ENCODE measurements around the gene ZMPSTE24. TPM values are rescaled to one million over a fixed set of nuclear protein-coding genes. Genes with fewer than 3 reads are reported as not detected.
A peak's percentile ranks its signal among the peaks of the same experiment; 100 is the strongest.

Gene ZMPSTE24
- total RNA-seq, 2 experiments from 2014 or later: 20.6 to 21.2 TPM

- POLR2A ChIA-PET: no interaction called here
- Mint-ChIP-seq H3K27me3 (peaks cover 9% of the 10 kb centered on the region), H3K4me1 (peaks cover 18% of the 10 kb centered on the region), H3K36me3 (no peaks in the 10 kb centered on the region), H3K9me3 (no peaks in the 10 kb centered on the region), H3K27ac (no peak overlapping the region), H3K4me3 (no peak overlapping the region)
- DNase-seq: no peak
- ATAC-seq (ENCODE audit: low read depth): no peak
These were observed 53.1 kb downstream of the ZMPSTE24 start for GRCh38 chr1:40310983-40311642.

- peaks cover 18% of the 10 kb centered on the region for H3K4me1 Mint-ChIP-seq
- peak overlapping the region; percentile 70 for H3K27ac Mint-ChIP-seq
- POLR2A ChIA-PET: interaction anchor here (0.6 kb wide), 1 partner anchor 20 kb away, joined by 3 read pairs; no protein-coding TSS in a partner anchor
- peaks cover 11% of the 10 kb centered on the region for H3K27me3 Mint-ChIP-seq
- DNase-seq: no peak
- ATAC-seq (ENCODE audit: low read depth): no peak
- H3K36me3 Mint-ChIP-seq: no peaks in the 10 kb centered on the region
- no peaks in the 10 kb centered on the region for H3K9me3 Mint-ChIP-seq
- H3K4me3 Mint-ChIP-seq: no peak overlapping the region
These were observed 53.7 kb downstream of the ZMPSTE24 start for GRCh38 chr1:40311692-40312091.

- ATAC-seq (ENCODE audit: low read depth) (peak; percentile 36), DNase-seq (peak; percentile 39)
- H3K27me3 Mint-ChIP-seq: peaks cover 16% of the 10 kb centered on the region
- no peaks in the 10 kb centered on the region for H3K9me3 Mint-ChIP-seq
- peak overlapping the region; percentile 70 for H3K27ac Mint-ChIP-seq
- H3K4me3 Mint-ChIP-seq: peak overlapping the region; percentile 33
- no peaks in the 10 kb centered on the region for H3K36me3 Mint-ChIP-seq
- peaks cover 18% of the 10 kb centered on the region for H3K4me1 Mint-ChIP-seq
- POLR2A ChIA-PET: interaction anchor here (0.6 kb wide), 1 partner anchor 21 kb away, joined by 3 read pairs; no protein-coding TSS in a partner anchor
These were observed 54.5 kb downstream of the ZMPSTE24 start for GRCh38 chr1:40312238-40313205.

GRCh38 chr1:40313329-40313957 is 55.4 kb downstream of the ZMPSTE24 start:
- H3K4me1 Mint-ChIP-seq: peaks cover 21% of the 10 kb centered on the region
- DNase-seq: no peak

GRCh38 chr1:40313958-40314720 is 56.1 kb downstream of the ZMPSTE24 start:
- Mint-ChIP-seq H3K36me3 (no peaks in the 10 kb centered on the region), H3K4me1 (peaks cover 28% of the 10 kb centered on the region), H3K27me3 (peaks cover 31% of the 10 kb centered on the region), H3K4me3 (peak overlapping the region; percentile 6), H3K9me3 (no peaks in the 10 kb centered on the region), H3K27ac (no peak overlapping the region)
- no peak for DNase-seq
- no peak for ATAC-seq (ENCODE audit: low read depth)
- POLR2A ChIA-PET: interaction anchor here (0.8 to 1.2 kb wide), 2 partner anchors 14 to 47 kb away, joined by 3 to 4 read pairs; no protein-coding TSS in a partner anchor

More at GRCh38 chr1:40313329-40313957, 55.4 kb downstream of the ZMPSTE24 start:
- Mint-ChIP-seq H3K9me3 (no peaks in the 10 kb centered on the region), H3K27me3 (peaks cover 24% of the 10 kb centered on the region), H3K36me3 (no peaks in the 10 kb centered on the region), H3K4me3 (peak overlapping the region; percentile 33), H3K27ac (peak overlapping the region; percentile 70)
- no peak for ATAC-seq (ENCODE audit: low read depth)
- POLR2A ChIA-PET: no interaction called here

GRCh38 chr1:40314721-40315238 is 56.7 kb downstream of the ZMPSTE24 start:
- Mint-ChIP-seq H3K36me3 (no peaks in the 10 kb centered on the region), H3K27ac (peak overlapping the region; percentile 60), H3K4me3 (peak overlapping the region; percentile 89), H3K27me3 (peaks cover 33% of the 10 kb centered on the region), H3K4me1 (peaks cover 28% of the 10 kb centered on the region), H3K9me3 (no peaks in the 10 kb centered on the region)
- POLR2A ChIA-PET: interaction anchor here (0.6 to 1.7 kb wide), 8 partner anchors 15 to 142 kb away, joined by 3 to 7 read pairs (median 3); no protein-coding TSS in a partner anchor
- DNase-seq (no peak), ATAC-seq (ENCODE audit: low read depth) (no peak)

GRCh38 chr1:40315239-40315794 is 57.3 kb downstream of the ZMPSTE24 start:
- Mint-ChIP-seq H3K4me3 (peak overlapping the region; percentile 89), H3K36me3 (no peaks in the 10 kb centered on the region), H3K27me3 (peaks cover 35% of the 10 kb centered on the region), H3K27ac (peak overlapping the region; percentile 60), H3K4me1 (peaks cover 28% of the 10 kb centered on the region), H3K9me3 (no peaks in the 10 kb centered on the region)
- POLR2A ChIA-PET: interaction anchor here (0.5 to 2.7 kb wide), 13 partner anchors 15 to 142 kb away, joined by 3 to 7 read pairs (median 3); no protein-coding TSS in a partner anchor
- ATAC-seq (ENCODE audit: low read depth): peak; percentile 73
- DNase-seq: peak; percentile 91

GRCh38 chr1:40315795-40316594 is 58.0 kb downstream of the ZMPSTE24 start:
- Mint-ChIP-seq H3K27ac (peak overlapping the region; percentile 26), H3K27me3 (peaks cover 35% of the 10 kb centered on the region), H3K4me3 (peak overlapping the region; percentile 89), H3K4me1 (peaks cover 28% of the 10 kb centered on the region), H3K9me3 (no peaks in the 10 kb centered on the region), H3K36me3 (no peaks in the 10 kb centered on the region)
- POLR2A ChIA-PET: interaction anchor here (0.5 to 2.7 kb wide), 10 partner anchors 16 to 118 kb away, joined by 3 to 6 read pairs (median 4); no protein-coding TSS in a partner anchor
- no peak for ATAC-seq (ENCODE audit: low read depth)
- DNase-seq: peak; percentile 59

GRCh38 chr1:40316595-40317393 is 58.8 kb downstream of the ZMPSTE24 start, which contains the start of gene COL9A2:
TSS of gene COL9A2 (minus strand) at chr1:40317286. CDS start at chr1:40317197, 89 bp downstream.
- Mint-ChIP-seq H3K27ac (no peak within 1 kb of the TSS), H3K4me1 (peaks cover 28% of the 10 kb centered on the region), H3K9me3 (no peaks in the 10 kb centered on the region), H3K36me3 (no peaks in the 10 kb centered on the region), H3K4me3 (peak within 1 kb of the TSS; percentile 89), H3K27me3 (peaks cover 35% of the 10 kb centered on the region)
- peak; percentile 68 for DNase-seq
- ATAC-seq (ENCODE audit: low read depth): peak; percentile 35
- POLR2A ChIA-PET: interaction anchor here (1.0 to 2.7 kb wide), 4 partner anchors 57 to 88 kb away, joined by 3 to 6 read pairs (median 4); no protein-coding TSS in a partner anchor

GRCh38 chr1:40317394-40318074 is 59.5 kb downstream of the ZMPSTE24 start:
- ATAC-seq (ENCODE audit: low read depth) (no peak), DNase-seq (no peak)
- Mint-ChIP-seq H3K27ac (no peak overlapping the region), H3K27me3 (peaks cover 35% of the 10 kb centered on the region), H3K36me3 (no peaks in the 10 kb centered on the region), H3K9me3 (no peaks in the 10 kb centered on the region), H3K4me1 (peaks cover 27% of the 10 kb centered on the region), H3K4me3 (peak overlapping the region; percentile 17)
- POLR2A ChIA-PET: interaction anchor here (2.7 kb wide), 1 partner anchor 87 kb away, joined by 6 read pairs; no protein-coding TSS in a partner anchor

Data from activated naive CD8-positive, alpha-beta T cell treated with anti-CD3 and anti-CD28 coated beads, Interleukin-2, amount 10 ng/mL, durations not matched to agents 7 days and 5 days (primary cell).